Activated naive CD4-positive, alpha-beta T cell treated with anti-CD3 and anti-CD28 coated beads for 36 hours (primary cell): ENCODE results near the gene SNX19. TPM values are rescaled to one million over a fixed set of nuclear protein-coding genes. Genes with fewer than 3 reads are reported as not detected.

ENCODE experiments used
- CTCF ChIA-PET: fragments of 350-600 bp; sonication (Branson Sonifier 250); formaldehyde crosslinking; loops from one replicate; lab custom pipeline; 2021; ENCODE audit warnings: antibody characterized with exemption; lab: Charles Lee
- DNase-seq: peaks from one replicate; pipeline ENCODE4 v3.0.0-alpha.2; 2020
- H3K27ac Mint-ChIP-seq: one replicate; pipeline ENCODE4 v1.8.0; 2021; ENCODE audit warnings: mild to moderate bottlenecking, mixed read lengths
- H3K27me3 Mint-ChIP-seq: one replicate; pipeline ENCODE4 v1.8.0; 2021; ENCODE audit warnings: low read depth, mixed read lengths
- H3K36me3 Mint-ChIP-seq: one replicate; pipeline ENCODE4 v1.8.0; 2021; ENCODE audit warnings: low read depth, mixed read lengths
- H3K4me1 Mint-ChIP-seq: one replicate; pipeline ENCODE4 v1.8.0; 2021; ENCODE audit warnings: low read depth, mixed read lengths
- H3K4me3 Mint-ChIP-seq: one replicate; pipeline ENCODE4 v1.8.0; 2021; ENCODE audit warnings: mild to moderate bottlenecking, moderate library complexity, mixed read lengths
- H3K9me3 Mint-ChIP-seq: one replicate; pipeline ENCODE4 v1.8.0; 2021; ENCODE audit warnings: mixed read lengths
- intact Hi-C: fragments of 100-400 bp; cut with micrococcal nuclease; formaldehyde crosslinking; loops from one replicate; pipeline ENCODE4 v1.15.1; 2023
- total RNA-seq, 2 experiments: library from RNA; stranded (reverse); gene quantifications; one replicate each; pipeline ENCODE4 v1.2.3, GENCODE V29; 2021

Gene SNX19
- total RNA-seq, 2 experiments from 2014 or later, result 18.0 to 21.6 TPM

GRCh38 chr11:130852589-130852988 is 63.7 kb downstream of the SNX19 start:
- CTCF ChIA-PET, result interaction anchor here (0.8 to 2.6 kb wide), 4 partner anchors 9 to 421 kb away, joined by 4 to 27 read pairs (median 4); no protein-coding TSS in a partner anchor
- H3K9me3 Mint-ChIP-seq, result no peaks in the 10 kb centered on the region
- H3K27me3 Mint-ChIP-seq, result peaks cover 19% of the 10 kb centered on the region
- intact Hi-C loops, result no loop called here
- H3K4me3 Mint-ChIP-seq, result no peak overlapping the region
- no peak overlapping the region for H3K27ac Mint-ChIP-seq
- H3K36me3 Mint-ChIP-seq, result peaks cover 2% of the 10 kb centered on the region
- no peak for DNase-seq
- no peaks in the 10 kb centered on the region for H3K4me1 Mint-ChIP-seq

- CTCF ChIA-PET, result interaction anchor here (1.4 kb wide), 1 partner anchor 12 kb away, joined by 4 read pairs; no protein-coding TSS in a partner anchor
- Mint-ChIP-seq H3K9me3 (no peaks in the 10 kb centered on the region), H3K4me3 (no peak overlapping the region), H3K27ac (no peak overlapping the region), H3K36me3 (no peaks in the 10 kb centered on the region), H3K4me1 (no peaks in the 10 kb centered on the region), H3K27me3 (peaks cover 5% of the 10 kb centered on the region)
- intact Hi-C loops, result no loop called here
- no peak for DNase-seq
Measured at GRCh38 chr11:130850185-130850944, 65.9 kb downstream of the SNX19 start.

GRCh38 chr11:130849215-130849568 is 67.1 kb downstream of the SNX19 start:
- Mint-ChIP-seq H3K4me1 (no peaks in the 10 kb centered on the region), H3K27ac (no peak overlapping the region), H3K36me3 (no peaks in the 10 kb centered on the region), H3K9me3 (no peaks in the 10 kb centered on the region), H3K4me3 (no peak overlapping the region), H3K27me3 (peaks cover 5% of the 10 kb centered on the region)
- CTCF ChIA-PET, result interaction anchor here (0.6 to 1.4 kb wide), 2 partner anchors 13 to 47 kb away, joined by 3 to 4 read pairs; no protein-coding TSS in a partner anchor
- no peak for DNase-seq
- intact Hi-C loops, result no loop called here

- no peaks in the 10 kb centered on the region for H3K9me3 Mint-ChIP-seq
- no peak overlapping the region for H3K27ac Mint-ChIP-seq
- DNase-seq, result no peak
- no peaks in the 10 kb centered on the region for H3K36me3 Mint-ChIP-seq
- peaks cover 2% of the 10 kb centered on the region for H3K27me3 Mint-ChIP-seq
- intact Hi-C loops, result no loop called here
- no peak overlapping the region for H3K4me3 Mint-ChIP-seq
- no peaks in the 10 kb centered on the region for H3K4me1 Mint-ChIP-seq
- CTCF ChIA-PET, result interaction anchor here (0.6 kb wide), 1 partner anchor 47 kb away, joined by 3 read pairs; no protein-coding TSS in a partner anchor
Measured at GRCh38 chr11:130848361-130849214, 67.7 kb downstream of the SNX19 start.

GRCh38 chr11:130847517-130847916 is 68.8 kb downstream of the SNX19 start:
- intact Hi-C loops, result no loop called here
- H3K27me3 Mint-ChIP-seq, result peaks cover 2% of the 10 kb centered on the region
- DNase-seq, result no peak
- H3K36me3 Mint-ChIP-seq, result no peaks in the 10 kb centered on the region
- no peaks in the 10 kb centered on the region for H3K4me1 Mint-ChIP-seq
- H3K9me3 Mint-ChIP-seq, result no peaks in the 10 kb centered on the region
- H3K4me3 Mint-ChIP-seq, result no peak overlapping the region
- CTCF ChIA-PET, result no interaction called here
- H3K27ac Mint-ChIP-seq, result no peak overlapping the region

GRCh38 chr11:130846606-130847005 is 69.7 kb downstream of the SNX19 start:
- CTCF ChIA-PET, result interaction anchor here (0.8 kb wide), 1 partner anchor 410 kb away, joined by 3 read pairs; no protein-coding TSS in a partner anchor
- Mint-ChIP-seq H3K4me1 (no peaks in the 10 kb centered on the region), H3K36me3 (no peaks in the 10 kb centered on the region), H3K27me3 (peaks cover 4% of the 10 kb centered on the region), H3K4me3 (no peak overlapping the region), H3K9me3 (no peaks in the 10 kb centered on the region), H3K27ac (no peak overlapping the region)
- DNase-seq, result no peak
- intact Hi-C loops, result no loop called here

GRCh38 chr11:130842001-130842400 is 74.3 kb downstream of the SNX19 start:
- Mint-ChIP-seq H3K27ac (no peak overlapping the region), H3K27me3 (peaks cover 19% of the 10 kb centered on the region), H3K36me3 (no peaks in the 10 kb centered on the region), H3K4me1 (no peaks in the 10 kb centered on the region), H3K4me3 (no peak overlapping the region), H3K9me3 (peaks cover 8% of the 10 kb centered on the region)
- intact Hi-C loops, result no loop called here
- no peak for DNase-seq
- CTCF ChIA-PET, result no interaction called here

- H3K4me1 Mint-ChIP-seq, result no peaks in the 10 kb centered on the region
- intact Hi-C loops, result no loop called here
- H3K36me3 Mint-ChIP-seq, result no peaks in the 10 kb centered on the region
- H3K27ac Mint-ChIP-seq, result no peak overlapping the region
- no peak overlapping the region for H3K4me3 Mint-ChIP-seq
- H3K9me3 Mint-ChIP-seq, result peaks cover 12% of the 10 kb centered on the region
- CTCF ChIA-PET, result interaction anchor here (3.4 kb wide), 1 partner anchor 21 kb away, joined by 9 read pairs; no protein-coding TSS in a partner anchor
- peaks cover 19% of the 10 kb centered on the region for H3K27me3 Mint-ChIP-seq
- no peak for DNase-seq
Measured at GRCh38 chr11:130840679-130841078, 75.6 kb downstream of the SNX19 start.

- peaks cover 19% of the 10 kb centered on the region for H3K27me3 Mint-ChIP-seq
- H3K4me3 Mint-ChIP-seq, result no peak overlapping the region
- no peaks in the 10 kb centered on the region for H3K36me3 Mint-ChIP-seq
- no peak overlapping the region for H3K27ac Mint-ChIP-seq
- DNase-seq, result no peak
- CTCF ChIA-PET, result interaction anchor here (0.5 to 3.4 kb wide), 3 partner anchors 21 to 341 kb away, joined by 3 to 9 read pairs (median 4); no protein-coding TSS in a partner anchor
- peaks cover 12% of the 10 kb centered on the region for H3K9me3 Mint-ChIP-seq
- H3K4me1 Mint-ChIP-seq, result no peaks in the 10 kb centered on the region
- intact Hi-C loops, result no loop called here
Measured at GRCh38 chr11:130839981-130840666, 76.2 kb downstream of the SNX19 start.

GRCh38 chr11:130837194-130837593 is 79.1 kb downstream of the SNX19 start:
- H3K27me3 Mint-ChIP-seq, result peaks cover 17% of the 10 kb centered on the region
- DNase-seq, result no peak
- CTCF ChIA-PET, result interaction anchor here (0.7 kb wide), 1 partner anchor 375 kb away, joined by 5 read pairs; no protein-coding TSS in a partner anchor
- peaks cover 12% of the 10 kb centered on the region for H3K9me3 Mint-ChIP-seq
- no peaks in the 10 kb centered on the region for H3K36me3 Mint-ChIP-seq
- no peak overlapping the region for H3K4me3 Mint-ChIP-seq
- no peaks in the 10 kb centered on the region for H3K4me1 Mint-ChIP-seq
- intact Hi-C loops, result no loop called here
- H3K27ac Mint-ChIP-seq, result no peak overlapping the region

GRCh38 chr11:130834886-130835285 is 81.4 kb downstream of the SNX19 start:
- Mint-ChIP-seq H3K9me3 (peaks cover 12% of the 10 kb centered on the region), H3K36me3 (no peaks in the 10 kb centered on the region), H3K4me3 (no peak overlapping the region), H3K27ac (no peak overlapping the region), H3K27me3 (peaks cover 13% of the 10 kb centered on the region), H3K4me1 (no peaks in the 10 kb centered on the region)
- no peak for DNase-seq
- intact Hi-C loops, result no loop called here
- CTCF ChIA-PET, result interaction anchor here (1.6 kb wide), 1 partner anchor 25 kb away, joined by 4 read pairs; no protein-coding TSS in a partner anchor
